CD4-positive, alpha-beta T cell treated with Interleukin-4 for 1 hour (primary cell): ENCODE measurements around the gene APCDD1L.

Experiments used
- DNase-seq, 2 donors: peaks; one replicate each; pipeline ENCODE4 v3.0.0-alpha.2; 2020 to 2022

Gene APCDD1L

GRCh38 chr20:58483470-58483869, 31.7 kb downstream of the APCDD1L start:
- DNase-seq, result no peak

- DNase-seq, result no peak
Observed at GRCh38 chr20:58483051-58483450, 32.1 kb downstream of the APCDD1L start.

- no peak for DNase-seq
Observed at GRCh38 chr20:58482416-58482815, 32.8 kb downstream of the APCDD1L start.

GRCh38 chr20:58481481-58482021, 33.6 kb downstream of the APCDD1L start:
- peak; percentile 30 to 37 for DNase-seq

- no peak for DNase-seq
Observed at GRCh38 chr20:58480551-58481336, 34.5 kb downstream of the APCDD1L start.

GRCh38 chr20:58479726-58480440, 35.3 kb downstream of the APCDD1L start:
- no peak for DNase-seq

GRCh38 chr20:58478141-58478805, 36.9 kb downstream of the APCDD1L start:
- DNase-seq, result no peak

- DNase-seq, result no peak
Observed at GRCh38 chr20:58475466-58475865, 39.7 kb downstream of the APCDD1L start.

- DNase-seq, result no peak
Observed at GRCh38 chr20:58473453-58474425, 41.5 kb downstream of the APCDD1L start.

- no peak for DNase-seq
Observed at GRCh38 chr20:58472273-58473018, 42.8 kb downstream of the APCDD1L start.

- no peak for DNase-seq
Observed at GRCh38 chr20:58471193-58472164, 43.7 kb downstream of the APCDD1L start.

GRCh38 chr20:58470336-58471192, 44.6 kb downstream of the APCDD1L start:
- DNase-seq, result no peak

- DNase-seq, result no peak
Observed at GRCh38 chr20:58469616-58470015, 45.6 kb downstream of the APCDD1L start.

- no peak for DNase-seq
Observed at GRCh38 chr20:58467572-58468527, 47.3 kb downstream of the APCDD1L start.

- DNase-seq, result no peak
Observed at GRCh38 chr20:58466729-58467571, 48.2 kb downstream of the APCDD1L start.

GRCh38 chr20:58466095-58466708, 49.0 kb downstream of the APCDD1L start:
- no peak for DNase-seq

GRCh38 chr20:58464838-58465237, 50.4 kb downstream of the APCDD1L start:
- DNase-seq, result no peak
